GM19452 (cell line): ENCODE data around the gene SUCLA2.

Source experiments
- ATAC-seq: cut with Tn5 transposase; IDR thresholded peaks from one replicate; pipeline ENCODE4 v1.9.1; 2021; ENCODE audit not compliant: unreplicated experiment

Gene SUCLA2

DNA sequence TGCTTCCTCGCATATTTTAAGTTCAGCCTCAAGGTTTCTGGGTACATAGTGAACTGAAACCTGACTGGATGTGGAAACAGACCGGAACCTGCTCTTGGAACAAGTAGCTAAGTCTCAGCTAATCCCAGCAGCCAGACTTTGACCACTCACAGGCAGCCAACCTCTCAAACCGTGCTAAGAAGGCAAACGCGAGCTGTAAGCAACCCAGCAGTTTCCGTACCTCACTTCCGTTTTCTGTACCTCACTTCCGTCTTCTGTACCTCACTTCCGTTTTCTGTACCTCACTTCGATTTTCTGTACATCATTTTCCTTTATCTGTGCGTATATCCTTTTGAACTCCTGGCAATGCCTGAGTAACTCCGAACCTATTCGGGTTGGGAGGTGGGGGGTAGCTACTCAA is 96.8 kb downstream of the SUCLA2 start:
- ATAC-seq: no peak

DNA sequence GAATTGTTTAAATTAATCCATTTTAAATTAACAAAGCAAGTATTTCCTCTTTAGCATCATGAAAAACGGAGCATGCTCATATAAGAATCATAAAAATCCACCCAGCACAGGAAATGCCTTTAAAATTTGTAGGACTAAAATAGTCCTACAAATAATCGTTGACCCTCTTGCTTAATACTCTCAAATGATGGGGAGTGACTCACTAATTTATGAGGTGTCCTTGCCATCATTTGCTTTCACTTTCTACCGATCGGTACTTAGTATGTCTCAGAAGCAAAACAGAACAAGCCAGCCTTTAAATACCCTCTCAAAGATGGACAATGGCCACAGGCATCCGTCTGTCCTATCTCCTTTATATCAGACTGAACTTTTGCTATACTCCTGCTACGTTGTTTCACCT is 97.2 kb downstream of the SUCLA2 start:
- no peak for ATAC-seq

DNA sequence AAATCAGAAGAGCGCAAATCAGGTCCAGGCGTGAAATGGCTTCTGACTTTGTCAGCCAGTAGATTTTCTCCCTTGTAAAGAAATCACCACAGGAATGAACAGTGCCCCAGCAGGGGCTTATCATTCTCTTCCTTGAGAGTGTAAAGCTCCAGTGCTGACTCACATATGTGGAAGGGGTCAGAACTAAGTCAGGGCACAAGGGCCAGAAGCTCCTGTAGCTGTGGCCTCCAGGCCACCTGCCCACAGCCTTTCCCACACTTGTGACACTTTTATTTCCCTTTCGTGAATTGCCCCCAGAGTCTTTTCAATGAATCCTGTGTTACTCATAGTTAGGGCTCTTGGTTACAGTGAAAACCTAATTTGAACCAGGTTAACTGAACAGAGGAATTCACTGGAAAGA is 99.6 kb downstream of the SUCLA2 start:
- no peak for ATAC-seq

DNA sequence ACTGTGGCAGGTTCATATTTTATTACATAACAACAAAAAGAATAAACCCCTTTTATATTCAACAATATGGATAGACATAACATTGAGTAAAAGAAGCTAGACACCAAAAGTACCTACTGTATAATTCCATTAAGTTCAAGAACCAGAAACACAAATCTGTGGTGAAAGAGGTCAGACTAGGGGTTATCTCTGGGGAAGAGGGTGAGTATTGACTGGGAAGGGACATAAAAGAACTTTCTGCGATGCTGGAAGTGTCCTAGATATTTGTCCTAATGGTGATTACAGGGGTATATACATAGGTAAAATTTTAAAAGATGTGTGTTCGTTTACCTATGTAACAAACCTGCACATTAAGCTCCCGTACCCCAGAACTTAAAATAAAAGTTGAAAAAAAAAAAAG is 103.0 kb downstream of the SUCLA2 start:
- no peak for ATAC-seq

DNA sequence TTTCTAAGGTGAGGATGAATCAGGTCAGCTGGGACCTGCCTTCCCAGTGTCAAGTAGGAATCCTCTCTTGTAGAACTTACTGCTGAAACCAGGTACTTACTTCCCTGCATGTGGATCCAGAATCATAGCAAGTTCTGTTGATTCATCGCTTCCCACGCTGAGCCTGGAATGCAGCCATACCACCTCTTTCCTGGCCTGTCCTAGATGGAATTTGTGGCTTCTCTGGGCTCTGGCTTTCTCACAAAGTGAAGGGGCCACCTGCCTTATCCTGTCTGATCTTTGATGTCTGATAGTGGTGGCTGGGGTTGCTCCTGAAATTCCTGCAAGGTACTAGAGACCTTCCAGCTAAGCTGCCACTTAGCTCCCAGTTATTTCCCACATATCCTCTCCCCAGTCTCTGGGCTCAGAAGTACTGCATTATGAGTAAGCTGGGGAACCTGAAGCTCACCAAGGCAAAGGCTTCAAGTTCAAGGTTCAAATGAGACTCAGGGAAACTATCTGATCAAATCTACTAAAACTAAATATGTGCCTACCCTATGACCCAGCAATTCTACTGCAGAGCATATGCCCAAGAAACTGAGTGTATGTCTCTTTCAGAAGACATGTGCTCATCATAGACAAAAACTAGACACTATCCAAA is 103.5 kb downstream of the SUCLA2 start:
- ATAC-seq: no peak

DNA sequence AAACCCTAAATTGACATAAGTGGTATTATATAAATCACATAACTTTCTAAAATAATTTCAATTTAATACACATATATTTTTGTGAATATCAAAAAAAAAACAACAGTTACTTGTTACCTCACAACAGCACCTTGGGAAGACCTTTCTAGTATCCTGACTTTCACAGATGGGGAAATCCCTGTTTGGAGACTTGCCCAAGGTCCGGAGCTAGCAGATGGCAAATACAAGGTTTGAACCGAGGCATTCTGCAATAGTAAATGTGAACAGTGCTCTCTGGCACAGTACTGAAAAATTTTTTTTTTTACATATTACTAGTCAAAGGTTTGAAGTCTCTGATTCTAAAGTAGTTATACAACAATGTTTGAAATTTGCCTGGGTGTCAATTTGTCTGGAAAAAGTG is 104.5 kb downstream of the SUCLA2 start:
- no peak for ATAC-seq

DNA sequence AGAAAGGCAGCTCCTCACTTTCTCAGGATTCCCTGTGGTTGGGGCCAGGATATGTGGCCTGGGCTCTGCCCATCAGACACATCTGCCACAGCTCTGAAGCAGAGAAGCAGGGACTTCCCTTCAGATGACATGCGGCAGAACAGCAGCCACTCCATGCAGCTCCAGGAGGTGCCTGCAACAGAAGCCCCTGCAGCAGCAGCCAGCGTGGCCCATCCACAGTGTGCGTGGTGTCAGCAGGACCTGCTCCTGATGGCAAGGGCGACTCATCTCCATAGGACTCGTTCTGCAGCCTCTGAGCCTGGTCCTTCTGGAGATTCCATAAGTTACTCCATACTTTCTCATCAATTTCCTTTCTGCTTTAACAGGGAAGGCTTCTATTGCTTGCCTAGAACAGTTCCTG is 105.0 kb downstream of the SUCLA2 start:
- no peak for ATAC-seq

DNA sequence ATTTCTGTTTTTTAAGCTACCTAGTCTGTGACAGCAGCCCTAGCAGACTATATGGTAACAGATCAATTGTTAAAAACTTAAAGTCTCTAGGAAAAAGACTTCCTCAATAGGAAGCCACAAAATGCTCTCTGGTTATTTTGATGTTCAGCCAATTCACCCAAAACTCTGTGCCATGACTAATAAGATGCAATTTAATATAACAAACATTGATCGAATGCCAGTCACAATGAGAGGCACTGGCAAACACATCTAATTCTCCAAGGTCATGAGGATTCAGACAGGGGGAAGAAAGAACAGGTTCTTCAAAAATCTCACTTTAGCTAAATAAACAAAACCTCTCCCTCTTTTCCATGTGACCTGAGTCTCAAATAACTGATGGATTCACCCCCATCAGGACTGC is 107.5 kb downstream of the SUCLA2 start:
- no peak for ATAC-seq
